GM12878 (cell line): ENCODE results near the gene COL27A1.

ENCODE experiments used
- RAD21 ChIP-seq: IDR thresholded peaks from 2 replicates; pipeline ENCODE4 v1.6.1; 2011; ENCODE audit warnings: mild to moderate bottlenecking, low read depth, low read length, moderate library complexity; ENCODE audit not compliant: insufficient read depth
- SP1 ChIP-seq: IDR thresholded peaks from one replicate; pipeline ENCODE4 v1.6.1; 2011; ENCODE audit warnings: low read depth, low read length
- ZNF622 ChIP-seq: fragments of 450-650 bp; IDR thresholded peaks from 2 replicates; pipeline ENCODE4 v1.6.1; 2017; ENCODE audit warnings: mild to moderate bottlenecking, inconsistent platforms
- TF ChIP-seq, protein P1 (sequence below): IDR thresholded peaks from 2 replicates; pipeline ENCODE4 v1.6.1; 2012; ENCODE audit warnings: improper control_type of control experiment, low read depth, low read length; ENCODE audit not compliant: insufficient replicate concordance

DNA sequence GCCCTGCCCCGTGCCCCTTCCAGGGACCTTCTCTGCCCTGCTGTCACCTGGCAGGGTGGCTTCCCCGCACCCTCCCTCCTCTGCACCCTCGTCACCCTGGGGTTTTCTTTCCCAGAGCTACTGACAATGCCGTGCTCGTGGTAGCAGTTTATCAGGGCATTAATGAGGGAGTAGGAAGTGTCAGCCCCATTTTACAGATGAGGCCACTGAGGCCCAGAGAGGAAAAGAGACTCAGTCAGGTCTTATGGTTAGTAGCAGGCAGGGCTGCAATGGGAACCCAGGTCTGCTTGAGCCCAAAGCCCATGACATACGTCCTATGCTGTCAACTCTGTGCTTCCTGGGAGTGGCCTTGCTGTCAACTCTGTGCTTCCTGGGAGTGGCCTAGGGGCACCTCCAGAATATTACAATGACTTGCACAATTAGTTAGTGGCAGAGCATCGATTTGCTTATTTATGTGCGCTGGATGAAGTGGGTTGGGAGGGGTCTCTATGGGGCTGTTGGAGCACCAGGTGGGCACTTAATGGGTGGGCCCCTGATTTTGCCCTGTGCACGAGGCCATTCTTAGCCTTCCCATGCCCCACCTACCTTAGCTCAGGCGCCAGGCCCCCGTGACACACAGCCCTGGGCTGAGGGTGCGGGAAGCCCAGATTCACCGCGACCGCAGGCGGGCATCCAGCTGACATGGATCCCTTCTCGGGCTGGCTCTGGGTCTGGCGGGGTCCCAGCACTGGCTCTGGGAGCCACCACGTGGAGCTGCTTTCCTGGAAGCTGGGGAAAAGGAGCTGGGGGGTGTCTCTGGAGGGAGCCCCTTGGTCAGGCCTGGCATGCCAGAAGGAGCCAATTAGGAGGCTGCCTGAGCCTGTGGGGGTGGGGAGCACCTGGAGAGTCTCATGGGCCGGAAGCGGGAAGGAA, 85.6 kb downstream of the COL27A1 start:
- TF ChIP-seq, protein P1, sequence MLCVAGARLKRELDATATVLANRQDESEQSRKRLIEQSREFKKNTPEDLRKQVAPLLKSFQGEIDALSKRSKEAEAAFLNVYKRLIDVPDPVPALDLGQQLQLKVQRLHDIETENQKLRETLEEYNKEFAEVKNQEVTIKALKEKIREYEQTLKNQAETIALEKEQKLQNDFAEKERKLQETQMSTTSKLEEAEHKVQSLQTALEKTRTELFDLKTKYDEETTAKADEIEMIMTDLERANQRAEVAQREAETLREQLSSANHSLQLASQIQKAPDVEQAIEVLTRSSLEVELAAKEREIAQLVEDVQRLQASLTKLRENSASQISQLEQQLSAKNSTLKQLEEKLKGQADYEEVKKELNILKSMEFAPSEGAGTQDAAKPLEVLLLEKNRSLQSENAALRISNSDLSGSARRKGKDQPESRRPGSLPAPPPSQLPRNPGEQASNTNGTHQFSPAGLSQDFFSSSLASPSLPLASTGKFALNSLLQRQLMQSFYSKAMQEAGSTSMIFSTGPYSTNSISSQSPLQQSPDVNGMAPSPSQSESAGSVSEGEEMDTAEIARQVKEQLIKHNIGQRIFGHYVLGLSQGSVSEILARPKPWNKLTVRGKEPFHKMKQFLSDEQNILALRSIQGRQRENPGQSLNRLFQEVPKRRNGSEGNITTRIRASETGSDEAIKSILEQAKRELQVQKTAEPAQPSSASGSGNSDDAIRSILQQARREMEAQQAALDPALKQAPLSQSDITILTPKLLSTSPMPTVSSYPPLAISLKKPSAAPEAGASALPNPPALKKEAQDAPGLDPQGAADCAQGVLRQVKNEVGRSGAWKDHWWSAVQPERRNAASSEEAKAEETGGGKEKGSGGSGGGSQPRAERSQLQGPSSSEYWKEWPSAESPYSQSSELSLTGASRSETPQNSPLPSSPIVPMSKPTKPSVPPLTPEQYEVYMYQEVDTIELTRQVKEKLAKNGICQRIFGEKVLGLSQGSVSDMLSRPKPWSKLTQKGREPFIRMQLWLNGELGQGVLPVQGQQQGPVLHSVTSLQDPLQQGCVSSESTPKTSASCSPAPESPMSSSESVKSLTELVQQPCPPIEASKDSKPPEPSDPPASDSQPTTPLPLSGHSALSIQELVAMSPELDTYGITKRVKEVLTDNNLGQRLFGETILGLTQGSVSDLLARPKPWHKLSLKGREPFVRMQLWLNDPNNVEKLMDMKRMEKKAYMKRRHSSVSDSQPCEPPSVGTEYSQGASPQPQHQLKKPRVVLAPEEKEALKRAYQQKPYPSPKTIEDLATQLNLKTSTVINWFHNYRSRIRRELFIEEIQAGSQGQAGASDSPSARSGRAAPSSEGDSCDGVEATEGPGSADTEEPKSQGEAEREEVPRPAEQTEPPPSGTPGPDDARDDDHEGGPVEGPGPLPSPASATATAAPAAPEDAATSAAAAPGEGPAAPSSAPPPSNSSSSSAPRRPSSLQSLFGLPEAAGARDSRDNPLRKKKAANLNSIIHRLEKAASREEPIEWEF: no peak
- no peak for TF ChIP-seq ZNF622
- TF ChIP-seq RAD21: no peak
- TF ChIP-seq SP1: no peak
